GM11168 (cell line): Measurements from ENCODE around the gene CLSTN2.

Source experiments
- in situ Hi-C: fragments of 300-500 bp; cut with MboI; formaldehyde crosslinking; loops from one replicate; pipeline ENCODE4 v1.12.0; 2022; ENCODE audit warnings: low sequenced_read_pairs; ENCODE audit not compliant: unreplicated experiment

CLSTN2 gene

GRCh38 chr3:139939681-139940190 lies 4.8 kb downstream of the CLSTN2 start:
- in situ Hi-C loops = loop anchor here (25.0 kb wide), 1 partner anchor 502 kb away; no protein-coding TSS in a partner anchor

GRCh38 chr3:139940622-139941021 lies 5.6 kb downstream of the CLSTN2 start:
- in situ Hi-C loops = loop anchor here (25.0 kb wide), 1 partner anchor 503 kb away; no protein-coding TSS in a partner anchor

GRCh38 chr3:139941580-139941979 lies 6.6 kb downstream of the CLSTN2 start:
- in situ Hi-C loops = loop anchor here (25.0 kb wide), 1 partner anchor 504 kb away; no protein-coding TSS in a partner anchor

- in situ Hi-C loops = loop anchor here (25.0 kb wide), 1 partner anchor 507 kb away; no protein-coding TSS in a partner anchor
Observed at GRCh38 chr3:139944256-139944910, 9.4 kb downstream of the CLSTN2 start.

GRCh38 chr3:139945386-139945785 lies 10.4 kb downstream of the CLSTN2 start:
- in situ Hi-C loops = loop anchor here (25.0 kb wide), 1 partner anchor 508 kb away; no protein-coding TSS in a partner anchor

- in situ Hi-C loops = loop anchor here (25.0 kb wide), 1 partner anchor 509 kb away; no protein-coding TSS in a partner anchor
Observed at GRCh38 chr3:139945942-139946341, 11.0 kb downstream of the CLSTN2 start.

GRCh38 chr3:139948467-139948866 lies 13.5 kb downstream of the CLSTN2 start:
- in situ Hi-C loops = loop anchor here (25.0 kb wide), 1 partner anchor 511 kb away; no protein-coding TSS in a partner anchor

GRCh38 chr3:139948898-139949297 lies 13.9 kb downstream of the CLSTN2 start:
- in situ Hi-C loops = loop anchor here (25.0 kb wide), 1 partner anchor 512 kb away; no protein-coding TSS in a partner anchor

- in situ Hi-C loops = no loop called here
Observed at GRCh38 chr3:139953131-139953910, 18.3 kb downstream of the CLSTN2 start.

GRCh38 chr3:139954146-139954860 lies 19.3 kb downstream of the CLSTN2 start:
- in situ Hi-C loops = no loop called here

- in situ Hi-C loops = no loop called here
Observed at GRCh38 chr3:139957844-139958243, 22.9 kb downstream of the CLSTN2 start.

- in situ Hi-C loops = no loop called here
Observed at GRCh38 chr3:139969386-139969785, 34.4 kb downstream of the CLSTN2 start.

GRCh38 chr3:139970526-139970925 lies 35.5 kb downstream of the CLSTN2 start:
- in situ Hi-C loops = no loop called here

- in situ Hi-C loops = no loop called here
Observed at GRCh38 chr3:139974809-139975425, 39.9 kb downstream of the CLSTN2 start.

GRCh38 chr3:139975594-139976365 lies 40.8 kb downstream of the CLSTN2 start:
- in situ Hi-C loops = no loop called here

- in situ Hi-C loops = no loop called here
Observed at GRCh38 chr3:139978966-139979365, 44.0 kb downstream of the CLSTN2 start.

GRCh38 chr3:139979991-139980390 lies 45.0 kb downstream of the CLSTN2 start:
- in situ Hi-C loops = no loop called here

GRCh38 chr3:139982404-139982803 lies 47.4 kb downstream of the CLSTN2 start:
- in situ Hi-C loops = no loop called here

GRCh38 chr3:139985576-139985975 lies 50.6 kb downstream of the CLSTN2 start:
- in situ Hi-C loops = no loop called here
